ENCODE data around the gene BMF.

BMF gene

DNA sequence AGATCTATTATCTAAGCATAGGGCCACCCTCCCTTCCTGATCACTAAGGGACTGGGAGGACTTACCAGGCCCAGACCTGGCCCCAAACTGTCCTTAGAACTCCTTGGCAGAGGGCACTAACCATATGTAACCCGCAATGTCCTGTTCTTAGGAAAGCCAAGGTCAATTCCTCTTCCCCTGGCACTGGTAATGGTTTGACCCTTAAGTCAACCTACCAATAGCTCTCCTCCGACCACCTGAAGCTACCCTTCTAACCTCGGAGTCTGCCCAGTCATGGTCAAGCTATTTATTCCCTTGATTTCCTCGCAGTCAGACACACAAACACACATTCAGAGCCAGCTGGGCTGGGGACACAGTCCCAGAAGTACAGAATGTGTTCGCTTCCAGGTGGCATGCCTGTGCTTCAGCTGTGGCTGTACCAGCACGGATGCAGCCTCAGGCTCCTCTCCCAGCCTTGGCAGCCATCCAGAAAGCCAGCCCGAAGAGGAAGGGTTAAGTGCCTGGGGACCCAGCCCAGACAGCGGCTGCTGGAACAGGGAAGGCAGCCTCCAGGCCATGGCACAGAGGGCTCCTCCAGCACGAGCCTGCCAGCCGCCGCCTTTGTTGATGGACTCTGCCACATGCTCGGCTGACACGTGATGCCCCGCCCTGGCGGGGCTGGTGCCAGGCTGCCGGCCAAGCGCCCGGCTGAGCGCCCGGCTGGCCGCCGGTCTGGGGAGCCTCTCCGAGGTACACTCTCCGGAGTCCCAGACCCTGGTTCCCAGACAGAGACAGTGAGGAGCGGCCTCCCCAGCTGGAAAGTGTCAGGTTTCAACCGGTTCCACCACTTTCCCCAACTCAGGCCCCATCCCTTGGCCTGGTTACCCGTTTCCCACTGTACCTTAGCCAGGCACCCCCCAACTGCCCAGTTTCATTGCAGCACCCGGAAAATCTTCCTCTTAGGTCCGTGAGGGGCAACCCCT lies 5.5 kb downstream of the BMF start:
- H3K4me2 ChIP-seq (ENCODE audit: low read length): peak overlapping the region; percentile 98
- H3K36me3 ChIP-seq (replicated peaks; ENCODE audit: low read depth, low read length): peaks cover 54% of the 10 kb centered on the region
- peak overlapping the region; percentile 86 for H3K4me3 ChIP-seq (ENCODE audit: low read length)
- no peak overlapping the region for H2AFZ ChIP-seq (ENCODE audit: low read depth, low read length)
- H4K20me1 ChIP-seq (ENCODE audit: insufficient read depth, low read length): no peaks in the 10 kb centered on the region
- H3K9me3 ChIP-seq (ENCODE audit: insufficient read depth, low read length): no peaks in the 10 kb centered on the region
- peak overlapping the region; percentile 98 for H3K9ac ChIP-seq (ENCODE audit: low read length)
- TF ChIP-seq EZH2phosphoT487 (IDR thresholded peaks at IDR 0.05; ENCODE audit: low read depth): no peak
- TF ChIP-seq, protein P1, sequence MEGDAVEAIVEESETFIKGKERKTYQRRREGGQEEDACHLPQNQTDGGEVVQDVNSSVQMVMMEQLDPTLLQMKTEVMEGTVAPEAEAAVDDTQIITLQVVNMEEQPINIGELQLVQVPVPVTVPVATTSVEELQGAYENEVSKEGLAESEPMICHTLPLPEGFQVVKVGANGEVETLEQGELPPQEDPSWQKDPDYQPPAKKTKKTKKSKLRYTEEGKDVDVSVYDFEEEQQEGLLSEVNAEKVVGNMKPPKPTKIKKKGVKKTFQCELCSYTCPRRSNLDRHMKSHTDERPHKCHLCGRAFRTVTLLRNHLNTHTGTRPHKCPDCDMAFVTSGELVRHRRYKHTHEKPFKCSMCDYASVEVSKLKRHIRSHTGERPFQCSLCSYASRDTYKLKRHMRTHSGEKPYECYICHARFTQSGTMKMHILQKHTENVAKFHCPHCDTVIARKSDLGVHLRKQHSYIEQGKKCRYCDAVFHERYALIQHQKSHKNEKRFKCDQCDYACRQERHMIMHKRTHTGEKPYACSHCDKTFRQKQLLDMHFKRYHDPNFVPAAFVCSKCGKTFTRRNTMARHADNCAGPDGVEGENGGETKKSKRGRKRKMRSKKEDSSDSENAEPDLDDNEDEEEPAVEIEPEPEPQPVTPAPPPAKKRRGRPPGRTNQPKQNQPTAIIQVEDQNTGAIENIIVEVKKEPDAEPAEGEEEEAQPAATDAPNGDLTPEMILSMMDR (IDR thresholded peaks at IDR 0.05; ENCODE audit: low read depth, low read length): no peak
- no peaks in the 10 kb centered on the region for H3K27me3 ChIP-seq (ENCODE audit: low read depth, low read length)
- H3K79me2 ChIP-seq (ENCODE audit: low read length): peaks cover 76% of the 10 kb centered on the region
- peak overlapping the region; percentile 99 for H3K27ac ChIP-seq (ENCODE audit: low read length)
- peaks cover 95% of the 10 kb centered on the region for H3K4me1 ChIP-seq (ENCODE audit: low read length)

DNA sequence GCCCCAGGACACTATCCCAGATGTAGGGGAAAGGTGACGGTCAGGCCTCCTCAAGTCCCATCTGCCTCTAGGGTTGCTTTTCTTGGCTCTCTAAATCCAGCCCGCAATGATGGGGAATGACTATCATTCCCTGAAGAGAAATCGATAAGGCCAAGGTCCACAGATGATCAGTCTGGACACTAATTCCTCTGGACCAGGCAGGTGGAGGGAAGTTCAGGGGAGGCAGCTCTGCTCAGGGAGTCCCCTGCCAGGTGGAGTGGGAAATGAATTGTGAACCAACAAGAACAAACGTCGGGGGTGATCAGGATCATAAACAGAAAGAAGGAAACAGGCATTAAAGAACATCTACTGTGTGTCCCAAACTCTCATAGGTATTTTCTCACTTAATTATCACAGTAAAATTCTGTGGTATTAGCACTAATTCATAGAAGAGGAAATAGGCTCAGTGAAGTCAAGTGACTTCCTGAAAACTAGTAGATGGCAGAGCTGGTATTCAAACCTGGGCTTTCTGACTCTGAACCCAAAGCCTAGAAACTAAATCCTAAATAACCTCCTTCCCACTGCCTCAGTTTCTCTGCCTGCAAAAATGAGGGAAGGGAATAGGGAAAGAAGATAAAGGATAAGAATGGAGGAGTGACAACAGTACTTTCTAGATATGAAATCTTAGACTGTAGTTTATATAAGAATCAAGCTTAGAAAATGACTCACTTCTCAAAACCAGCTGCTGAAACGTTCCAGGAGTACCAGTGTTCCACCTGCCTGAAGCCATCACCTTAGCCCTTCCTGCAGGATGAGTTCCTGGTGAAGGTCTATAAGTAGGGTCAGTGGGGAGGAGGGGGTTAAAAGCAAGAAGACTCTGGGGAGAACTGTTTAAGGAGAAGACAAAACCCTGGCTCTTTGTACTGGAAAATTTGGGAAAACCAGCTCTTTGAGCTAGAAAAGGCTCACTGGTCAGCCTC lies 7.5 kb downstream of the BMF start:
- peaks cover 69% of the 10 kb centered on the region for H3K36me3 ChIP-seq (replicated peaks; ENCODE audit: low read depth, low read length)
- no peaks in the 10 kb centered on the region for H4K20me1 ChIP-seq (ENCODE audit: insufficient read depth, low read length)
- H3K9me3 ChIP-seq (ENCODE audit: insufficient read depth, low read length): no peaks in the 10 kb centered on the region
- peaks cover 100% of the 10 kb centered on the region for H3K4me1 ChIP-seq (ENCODE audit: low read length)
- peak overlapping the region; percentile 98 for H3K9ac ChIP-seq (ENCODE audit: low read length)
- H3K27ac ChIP-seq (ENCODE audit: low read length): peak overlapping the region; percentile 99
- H3K4me3 ChIP-seq (ENCODE audit: low read length): peak overlapping the region; percentile 53
- TF ChIP-seq, protein P1 (IDR thresholded peaks at IDR 0.05; ENCODE audit: low read depth, low read length): no peak
- no peak for TF ChIP-seq EZH2phosphoT487 (IDR thresholded peaks at IDR 0.05; ENCODE audit: low read depth)
- H2AFZ ChIP-seq (ENCODE audit: low read depth, low read length): no peak overlapping the region
- no peaks in the 10 kb centered on the region for H3K27me3 ChIP-seq (ENCODE audit: low read depth, low read length)
- peak overlapping the region; percentile 93 for H3K4me2 ChIP-seq (ENCODE audit: low read length)
- peaks cover 83% of the 10 kb centered on the region for H3K79me2 ChIP-seq (ENCODE audit: low read length)

DNA sequence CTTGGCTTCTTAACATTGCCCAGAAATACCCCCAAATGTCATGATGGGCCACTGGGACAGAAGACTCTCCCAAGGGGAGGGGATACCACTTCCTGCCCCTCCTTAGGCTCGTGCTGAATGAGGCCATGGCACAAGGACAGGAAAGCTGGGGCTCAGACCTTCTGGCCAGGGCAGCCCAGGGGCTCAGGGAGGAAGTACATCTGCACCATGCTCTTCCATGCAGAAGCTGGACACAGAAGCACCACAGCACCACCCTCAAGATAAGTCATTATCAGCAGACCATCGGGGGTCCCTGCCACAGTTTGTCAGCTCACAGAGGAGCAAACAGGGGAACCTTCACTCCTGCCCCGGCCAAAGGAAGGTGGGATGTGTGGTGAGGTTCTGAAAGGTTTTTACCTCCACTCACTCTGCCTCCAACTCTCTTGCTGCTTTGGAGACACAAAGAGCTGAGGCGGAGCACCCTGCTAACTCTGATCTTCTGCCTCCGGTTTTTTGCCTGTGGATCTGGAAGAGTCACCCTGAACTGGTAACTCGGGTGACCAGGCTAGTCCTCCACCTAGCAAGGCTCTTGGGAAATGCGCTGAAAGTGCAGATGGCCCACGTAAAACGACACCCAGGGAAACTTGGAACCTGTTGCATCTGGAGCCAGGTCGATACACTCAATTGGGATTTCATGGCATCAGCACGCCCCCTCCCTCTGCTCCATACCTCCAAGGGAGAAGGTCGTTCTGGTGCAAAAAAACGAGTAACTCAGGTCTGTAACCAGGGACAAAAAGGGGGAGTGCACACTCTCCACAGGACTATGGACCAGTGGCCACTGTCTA lies 8.3 kb downstream of the BMF start:
- no peak for TF ChIP-seq EZH2phosphoT487 (IDR thresholded peaks at IDR 0.05; ENCODE audit: low read depth)
- Histone ChIP-seq H3K4me3 (ENCODE audit: low read length) (peak overlapping the region; percentile 53), H4K20me1 (ENCODE audit: insufficient read depth, low read length) (peaks cover 6% of the 10 kb centered on the region), H3K36me3 (replicated peaks; ENCODE audit: low read depth, low read length) (peaks cover 74% of the 10 kb centered on the region), H3K9me3 (ENCODE audit: insufficient read depth, low read length) (no peaks in the 10 kb centered on the region), H3K4me2 (ENCODE audit: low read length) (peak overlapping the region; percentile 93), H3K79me2 (ENCODE audit: low read length) (peaks cover 87% of the 10 kb centered on the region), H3K4me1 (ENCODE audit: low read length) (peaks cover 100% of the 10 kb centered on the region), H3K27me3 (ENCODE audit: low read depth, low read length) (no peaks in the 10 kb centered on the region), H2AFZ (ENCODE audit: low read depth, low read length) (no peak overlapping the region), H3K27ac (ENCODE audit: low read length) (peak overlapping the region; percentile 99), H3K9ac (ENCODE audit: low read length) (peak overlapping the region; percentile 86)
